Transverse colon (tissue), 3 donors: ENCODE measurements around the gene CHCT1.

ENCODE experiments used
- POLR2A ChIP-seq: fragments of 450-650 bp; IDR thresholded peaks from one replicate; pipeline ENCODE4 v1.6.1; 2016; ENCODE audit warnings: antibody characterized with exemption, mild to moderate bottlenecking, moderate library complexity
- TF ChIP-seq, protein P1 (sequence below), 5 experiments: fragments of 200-600 bp in 3 of 5; fragments of 450-650 bp in 2 of 5; sonication (generic) in 3 of 5; IDR thresholded peaks; 1 replicate in 2 of 5; 2 replicates in 3 of 5; pipeline ENCODE4 v1.5.1; 2016 to 2017; ENCODE audit warnings: antibody characterized with exemption in 5 of 5, inconsistent platforms in 3 of 5, mild to moderate bottlenecking in 2 of 5, moderate library complexity in 1 of 5

DNA sequence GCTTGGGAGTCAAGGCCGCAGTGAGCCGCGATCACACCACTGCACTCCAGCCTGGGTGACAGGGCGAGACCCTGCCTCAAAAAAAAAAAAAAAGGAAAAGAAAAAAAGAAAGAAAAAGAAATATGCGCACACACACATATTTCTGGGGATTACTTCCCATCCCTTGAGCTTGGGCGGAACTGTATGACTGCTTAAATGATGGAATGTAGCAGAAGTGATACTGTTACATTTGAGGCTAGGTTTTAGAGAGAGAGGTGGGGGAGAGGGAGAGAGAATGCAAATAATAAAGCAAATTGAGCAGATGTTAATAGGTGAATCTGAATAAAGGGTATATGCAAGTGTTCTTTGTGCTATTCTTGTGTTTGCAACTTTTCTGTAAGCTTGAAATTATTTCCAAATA lies 18.3 kb upstream of the CHCT1 start:
- TF ChIP-seq, protein P1, sequence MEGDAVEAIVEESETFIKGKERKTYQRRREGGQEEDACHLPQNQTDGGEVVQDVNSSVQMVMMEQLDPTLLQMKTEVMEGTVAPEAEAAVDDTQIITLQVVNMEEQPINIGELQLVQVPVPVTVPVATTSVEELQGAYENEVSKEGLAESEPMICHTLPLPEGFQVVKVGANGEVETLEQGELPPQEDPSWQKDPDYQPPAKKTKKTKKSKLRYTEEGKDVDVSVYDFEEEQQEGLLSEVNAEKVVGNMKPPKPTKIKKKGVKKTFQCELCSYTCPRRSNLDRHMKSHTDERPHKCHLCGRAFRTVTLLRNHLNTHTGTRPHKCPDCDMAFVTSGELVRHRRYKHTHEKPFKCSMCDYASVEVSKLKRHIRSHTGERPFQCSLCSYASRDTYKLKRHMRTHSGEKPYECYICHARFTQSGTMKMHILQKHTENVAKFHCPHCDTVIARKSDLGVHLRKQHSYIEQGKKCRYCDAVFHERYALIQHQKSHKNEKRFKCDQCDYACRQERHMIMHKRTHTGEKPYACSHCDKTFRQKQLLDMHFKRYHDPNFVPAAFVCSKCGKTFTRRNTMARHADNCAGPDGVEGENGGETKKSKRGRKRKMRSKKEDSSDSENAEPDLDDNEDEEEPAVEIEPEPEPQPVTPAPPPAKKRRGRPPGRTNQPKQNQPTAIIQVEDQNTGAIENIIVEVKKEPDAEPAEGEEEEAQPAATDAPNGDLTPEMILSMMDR (IDR thresholded peaks at IDR 0.05) = no peak
- no peak for TF ChIP-seq POLR2A
